Measurements from ENCODE around the gene NR2F1-AS1.

GRCh38 chr5:93567424-93567823 is 13.6 kb downstream of the NR2F1-AS1 start:
- TF ChIP-seq MAX (IDR thresholded peaks at IDR 0.05; ENCODE audit: insufficient read depth, insufficient read length) (no peak), EZH2 (IDR thresholded peaks at IDR 0.05; ENCODE audit: borderline replicate concordance, low read depth, low read length, severe bottlenecking) (no peak), CTCF (IDR thresholded peaks at IDR 0.05; ENCODE audit: extremely low read depth in 1 of 2, insufficient read depth in 1 of 2, low read depth in 1 of 2, low read length in 2 of 2) (no peak)
